NCI-H146 treated with DMSO at 0.1 percent for 48 hours (cell line): Measurements from ENCODE around the gene PCDH17.

Experiments used
- DNase-seq: peaks from one replicate; lab custom pipeline; 2025; ENCODE audit not compliant: unreplicated experiment; lab: John Stamatoyannopoulos, UW

Gene PCDH17

GRCh38 chr13:57724486-57725272 is 93.1 kb downstream of the PCDH17 start:
- peak; percentile 7 for DNase-seq

- no peak for DNase-seq
These were observed 93.9 kb downstream of the PCDH17 start for GRCh38 chr13:57725480-57725879.

- no peak for DNase-seq
These were observed 95.4 kb downstream of the PCDH17 start for GRCh38 chr13:57726981-57727380.

- no peak for DNase-seq
These were observed 102.8 kb downstream of the PCDH17 start for GRCh38 chr13:57734306-57734705.

GRCh38 chr13:57739089-57739488 is 107.5 kb downstream of the PCDH17 start:
- peak; percentile 92 for DNase-seq

GRCh38 chr13:57739543-57740190 is 108.1 kb downstream of the PCDH17 start:
- no peak for DNase-seq

GRCh38 chr13:57740719-57741118 is 109.2 kb downstream of the PCDH17 start:
- no peak for DNase-seq

GRCh38 chr13:57748096-57748495 is 116.6 kb downstream of the PCDH17 start:
- DNase-seq, result no peak

- no peak for DNase-seq
These were observed 129.4 kb downstream of the PCDH17 start for GRCh38 chr13:57760951-57761350.

GRCh38 chr13:57763689-57764088 is 132.1 kb downstream of the PCDH17 start:
- DNase-seq, result no peak
